RWPE1 (cell line): Measurements from ENCODE around the gene DEXI.
A peak's percentile ranks its signal among the peaks of the same experiment; 100 is the strongest.

Source experiments
- CTCF ChIA-PET: fragments of 350-600 bp; sonication (Branson Sonifier 250); formaldehyde crosslinking; extraction: SDS; loops from one replicate; lab custom pipeline; 2021; lab: Yijun Ruan, JAX
- POLR2A ChIA-PET: fragments of 400-600 bp; formaldehyde crosslinking; extraction: SDS; loops from one replicate; lab custom pipeline; 2020; ENCODE audit warnings: antibody characterized with exemption; ENCODE audit not compliant: low non-redundant PET; lab: Yijun Ruan, JAX
- DNase-seq: peaks from one replicate; pipeline ENCODE4 v3.0.0; 2012; ENCODE audit warnings: low spot score
- H3K27ac ChIP-seq: fragments of 450-650 bp; 2 replicates; pipeline ENCODE4 v1.5.1; 2017
- CTCF ChIP-seq: fragments of 450-650 bp; conservative IDR thresholded peaks from 2 replicates; pipeline ENCODE4 v1.5.1; 2017; ENCODE audit warnings: low read depth, mild to moderate bottlenecking

DEXI gene

GRCh38 chr16:10942352-10943063, at the start of gene DEXI:
Gene DEXI (minus strand): TSS chr16:10942468. CDS start chr16:10942005, 463 bp downstream.
- ChIA-PET POLR2A (no interaction called here), CTCF (interaction anchor here (0.9 kb wide), 1 partner anchor 313 kb away, joined by 4 read pairs; no protein-coding TSS in a partner anchor)
- peak; percentile 99 for DNase-seq
- peak within 1 kb of the TSS; percentile 74 for H3K27ac ChIP-seq
- TF ChIP-seq CTCF = no peak

GRCh38 chr16:10990378-10990777, 48.1 kb upstream of the DEXI start:
- ChIA-PET CTCF (interaction anchor here (0.8 kb wide), 1 partner anchor 265 kb away, joined by 3 read pairs; no protein-coding TSS in a partner anchor), POLR2A (no interaction called here)
- no peak for TF ChIP-seq CTCF
- no peak for DNase-seq
- no peak overlapping the region for H3K27ac ChIP-seq

- ChIA-PET CTCF (interaction anchor here (0.5 to 0.6 kb wide), 2 partner anchors 228 to 268 kb away, joined by 3 to 4 read pairs; no protein-coding TSS in a partner anchor), POLR2A (no interaction called here)
- DNase-seq = no peak
- H3K27ac ChIP-seq = no peak overlapping the region
- no peak for TF ChIP-seq CTCF
Observed at GRCh38 chr16:10989559-10989958, 47.3 kb upstream of the DEXI start.

- no peak overlapping the region for H3K27ac ChIP-seq
- no peak for DNase-seq
- ChIA-PET POLR2A (no interaction called here), CTCF (interaction anchor here (0.5 to 0.6 kb wide), 2 partner anchors 229 to 269 kb away, joined by 3 to 4 read pairs; no protein-coding TSS in a partner anchor)
- TF ChIP-seq CTCF = no peak
Observed at GRCh38 chr16:10988879-10989278, 46.6 kb upstream of the DEXI start.

GRCh38 chr16:10988164-10988803, 46.0 kb upstream of the DEXI start:
- ChIA-PET CTCF (no interaction called here), POLR2A (no interaction called here)
- no peak for TF ChIP-seq CTCF
- no peak overlapping the region for H3K27ac ChIP-seq
- no peak for DNase-seq

GRCh38 chr16:10987361-10988163, 45.3 kb upstream of the DEXI start:
- DNase-seq = no peak
- ChIA-PET CTCF (interaction anchor here (0.6 to 0.9 kb wide), 2 partner anchors 17 to 134 kb away, joined by 4 read pairs; no protein-coding TSS in a partner anchor), POLR2A (no interaction called here)
- H3K27ac ChIP-seq = no peak overlapping the region
- no peak for TF ChIP-seq CTCF
